Smooth muscle cell of the brain vasculature (primary cell): ENCODE results near the gene HCRTR2.
"Not testable (repeated sequence)": the region's sequence is repeated elsewhere in the genome, so short reads cannot be mapped to it uniquely, and the experiment has no call there.

Experiments used
- DNase-seq: peaks from one replicate; pipeline ENCODE4 v3.0.0-alpha.2; 2012; ENCODE audit warnings: low read depth, low spot score

HCRTR2 gene

GRCh38 chr6:55174211-55175026 is at the start of gene HCRTR2:
Gene HCRTR2, plus strand, starts transcription at chr6:55174515. Its CDS starts 73 bp downstream, at chr6:55174588.
- DNase-seq, result no peak

- DNase-seq, result no peak
These were observed 43.5 kb upstream of the HCRTR2 start for GRCh38 chr6:55130806-55131324.

- DNase-seq, result no peak
These were observed 42.7 kb upstream of the HCRTR2 start for GRCh38 chr6:55131616-55132015.

GRCh38 chr6:55136916-55137315 is 37.4 kb upstream of the HCRTR2 start:
- no peak for DNase-seq

GRCh38 chr6:55137929-55138693 is 36.2 kb upstream of the HCRTR2 start:
- DNase-seq, result no peak

GRCh38 chr6:55141611-55142010 is 32.7 kb upstream of the HCRTR2 start:
- no peak for DNase-seq

GRCh38 chr6:55142610-55143009 is 31.7 kb upstream of the HCRTR2 start:
- DNase-seq, result no peak

GRCh38 chr6:55153284-55153683 is 21.0 kb upstream of the HCRTR2 start:
- no peak for DNase-seq

- DNase-seq, result not testable (repeated sequence)
These were observed 15.5 kb upstream of the HCRTR2 start for GRCh38 chr6:55158784-55159183.

- DNase-seq, result no peak
These were observed 6.5 kb upstream of the HCRTR2 start for GRCh38 chr6:55167860-55168259.

- DNase-seq, result no peak
These were observed 1.0 kb downstream of the HCRTR2 start for GRCh38 chr6:55175078-55176049.

GRCh38 chr6:55176958-55177357 is 2.6 kb downstream of the HCRTR2 start:
- no peak for DNase-seq

- no peak for DNase-seq
These were observed 5.9 kb downstream of the HCRTR2 start for GRCh38 chr6:55180258-55180657.

- no peak for DNase-seq
These were observed 7.8 kb downstream of the HCRTR2 start for GRCh38 chr6:55182016-55182650.

GRCh38 chr6:55184782-55185530 is 10.6 kb downstream of the HCRTR2 start:
- DNase-seq, result no peak

- DNase-seq, result no peak
These were observed 24.4 kb downstream of the HCRTR2 start for GRCh38 chr6:55198715-55199114.

- DNase-seq, result no peak
These were observed 24.9 kb downstream of the HCRTR2 start for GRCh38 chr6:55199239-55199638.

GRCh38 chr6:55208478-55209458 is 34.5 kb downstream of the HCRTR2 start:
- DNase-seq, result no peak

GRCh38 chr6:55210952-55211351 is 36.6 kb downstream of the HCRTR2 start:
- DNase-seq, result no peak
